ENCODE measurements around the gene ROBO4.

Gene ROBO4

DNA sequence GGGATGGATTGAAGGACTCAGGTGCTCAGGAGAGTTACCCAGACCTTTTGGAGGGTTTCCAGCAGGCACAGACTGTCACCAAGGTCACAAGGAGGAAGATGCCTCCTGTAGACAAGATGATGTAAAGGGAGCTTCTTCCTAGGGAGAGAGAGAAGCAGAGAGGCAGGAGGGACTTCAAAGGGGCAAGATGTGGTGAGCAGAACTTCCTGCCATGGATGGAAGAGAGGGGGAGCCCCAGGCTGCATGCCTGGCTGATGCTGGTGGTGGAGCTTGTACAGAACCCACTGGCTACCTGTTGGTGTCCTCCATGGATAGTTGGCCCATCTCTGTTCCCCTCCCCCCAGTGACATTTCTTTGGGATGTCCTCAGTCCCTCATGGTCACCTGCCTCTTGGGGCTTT lies 25.6 kb upstream of the ROBO4 start:
- ChIA-PET POLR2A (no interaction called here), CTCF (interaction anchor here (0.7 kb wide), 1 partner anchor 1706 kb away, joined by 4 read pairs; no protein-coding TSS in a partner anchor)
- no peak for DNase-seq (ENCODE audit: extremely low spot score)
- TF ChIP-seq ELF4 (IDR thresholded peaks at IDR 0.05) (no peak), FOXK2 (IDR thresholded peaks at IDR 0.05) (no peak), ARNT (IDR thresholded peaks at IDR 0.05) (no peak), FOXM1 (IDR thresholded peaks at IDR 0.05; ENCODE audit: borderline replicate concordance) (no peak), SP1 (IDR thresholded peaks at IDR 0.05) (no peak), FOXA1 (IDR thresholded peaks at IDR 0.05) (no peak), SUZ12 (IDR thresholded peaks at IDR 0.05) (no peak), NFRKB (IDR thresholded peaks at IDR 0.05) (no peak), LEF1 (IDR thresholded peaks at IDR 0.05; ENCODE audit: borderline replicate concordance) (no peak), CTBP1 (IDR thresholded peaks at IDR 0.05; ENCODE audit: borderline replicate concordance) (no peak)
- TF ChIP-seq, protein P1, sequence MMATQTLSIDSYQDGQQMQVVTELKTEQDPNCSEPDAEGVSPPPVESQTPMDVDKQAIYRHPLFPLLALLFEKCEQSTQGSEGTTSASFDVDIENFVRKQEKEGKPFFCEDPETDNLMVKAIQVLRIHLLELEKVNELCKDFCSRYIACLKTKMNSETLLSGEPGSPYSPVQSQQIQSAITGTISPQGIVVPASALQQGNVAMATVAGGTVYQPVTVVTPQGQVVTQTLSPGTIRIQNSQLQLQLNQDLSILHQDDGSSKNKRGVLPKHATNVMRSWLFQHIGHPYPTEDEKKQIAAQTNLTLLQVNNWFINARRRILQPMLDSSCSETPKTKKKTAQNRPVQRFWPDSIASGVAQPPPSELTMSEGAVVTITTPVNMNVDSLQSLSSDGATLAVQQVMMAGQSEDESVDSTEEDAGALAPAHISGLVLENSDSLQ (IDR thresholded peaks at IDR 0.05), result no peak

DNA sequence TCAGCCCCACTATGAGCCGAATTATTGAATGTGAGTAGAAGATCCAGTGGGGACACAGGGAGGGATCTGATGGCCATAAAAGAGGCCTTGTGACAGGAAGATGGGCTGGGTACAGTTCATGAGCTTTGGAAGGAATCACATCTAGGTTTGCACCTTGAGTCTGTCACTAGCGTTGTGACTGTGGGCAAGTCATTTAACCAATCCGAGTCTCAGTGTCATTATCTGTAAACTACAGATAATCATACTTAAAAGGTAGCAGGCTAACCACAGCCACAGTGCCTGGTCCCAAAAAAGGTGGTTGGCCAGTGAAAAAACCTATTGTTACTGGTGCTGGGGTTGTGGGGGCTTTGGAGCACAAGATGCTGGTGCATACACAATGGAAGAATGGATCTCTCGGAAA lies 25.2 kb upstream of the ROBO4 start:
- ChIA-PET POLR2A (no interaction called here), CTCF (no interaction called here)
- DNase-seq (ENCODE audit: extremely low spot score), result no peak
- TF ChIP-seq FOXM1 (IDR thresholded peaks at IDR 0.05; ENCODE audit: borderline replicate concordance) (no peak), L3MBTL2 (conservative IDR thresholded peaks at IDR 0.05) (no peak), ARNT (IDR thresholded peaks at IDR 0.05) (no peak), FOXK2 (IDR thresholded peaks at IDR 0.05) (no peak), CTBP1 (IDR thresholded peaks at IDR 0.05; ENCODE audit: borderline replicate concordance) (no peak), HDGF (IDR thresholded peaks at IDR 0.05; ENCODE audit: borderline replicate concordance) (no peak), SP1 (IDR thresholded peaks at IDR 0.05) (no peak), ZNF384 (IDR thresholded peaks at IDR 0.05) (no peak), LEF1 (IDR thresholded peaks at IDR 0.05; ENCODE audit: borderline replicate concordance) (no peak), TARDBP (IDR thresholded peaks at IDR 0.05) (no peak), SUZ12 (IDR thresholded peaks at IDR 0.05) (no peak), BHLHE40 (IDR thresholded peaks at IDR 0.05; ENCODE audit: borderline replicate concordance) (no peak), FOXA1 (IDR thresholded peaks at IDR 0.05) (no peak), NFRKB (IDR thresholded peaks at IDR 0.05) (no peak), ELF4 (IDR thresholded peaks at IDR 0.05) (no peak)
- TF ChIP-seq, protein P1 (IDR thresholded peaks at IDR 0.05), result no peak

DNA sequence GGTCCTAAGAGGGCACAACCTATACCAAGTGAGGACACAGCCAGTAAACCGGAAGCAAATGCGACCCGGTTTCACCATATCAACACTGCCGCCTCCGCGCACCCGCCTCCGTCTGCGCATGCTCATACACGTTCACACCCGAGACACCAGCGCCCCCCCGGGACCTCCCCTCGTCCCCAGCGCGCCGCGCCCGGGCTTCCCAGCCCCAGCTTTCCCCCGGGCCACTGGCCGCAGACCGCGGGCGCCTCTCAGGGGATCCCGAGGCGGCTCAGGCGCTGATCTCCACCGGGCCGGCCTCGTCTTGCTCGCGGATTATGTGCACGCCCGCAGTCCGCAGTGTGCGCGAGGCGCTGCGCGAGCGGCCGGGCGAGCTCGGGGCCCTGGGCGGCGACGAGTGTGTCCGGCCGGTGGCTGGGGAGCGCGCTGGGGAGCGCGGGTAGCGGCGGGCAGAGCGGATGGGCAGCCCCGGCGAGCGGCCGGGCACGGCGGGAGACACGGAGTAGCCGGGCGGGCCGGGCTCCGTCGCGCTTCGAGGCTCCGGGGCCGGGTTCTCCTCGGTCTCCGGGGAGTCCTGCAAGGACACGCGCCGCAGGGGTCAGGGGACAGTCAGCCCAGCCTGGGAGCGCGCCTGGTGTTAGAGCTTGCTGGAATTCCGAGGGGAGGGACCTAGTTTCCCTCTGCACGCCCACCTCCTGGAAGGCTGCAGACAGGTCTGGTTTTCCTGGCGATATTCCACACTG lies 23.4 kb upstream of the ROBO4 start:
- ChIA-PET CTCF (interaction anchor here (0.6 kb wide), 1 partner anchor 34 kb away, joined by 3 read pairs; no protein-coding TSS in a partner anchor), POLR2A (no interaction called here)
- DNase-seq (ENCODE audit: extremely low spot score), result peak; percentile 31
- TF ChIP-seq SP1 (IDR thresholded peaks at IDR 0.05) (no peak), NFRKB (IDR thresholded peaks at IDR 0.05) (no peak), L3MBTL2 (conservative IDR thresholded peaks at IDR 0.05) (peak; percentile 44)

DNA sequence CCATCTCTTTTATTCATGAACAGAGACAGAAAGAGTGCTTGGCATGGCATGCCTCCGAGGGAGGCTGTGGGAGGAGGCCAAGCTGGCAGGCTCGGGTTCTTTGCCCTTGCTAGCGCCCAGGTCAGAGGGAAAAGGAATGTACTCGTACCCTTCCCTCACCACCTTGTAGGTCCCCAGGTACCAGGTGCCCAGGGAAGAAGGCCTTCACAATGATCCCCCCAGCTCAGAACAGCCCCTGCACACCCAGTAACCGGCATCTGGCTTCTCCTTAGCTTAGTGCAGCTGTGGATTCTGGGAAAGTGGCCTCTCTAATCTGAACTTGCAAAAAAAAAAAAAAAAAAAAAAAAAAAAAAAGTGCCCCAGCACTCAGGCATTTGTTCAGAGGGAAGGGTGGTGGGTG lies 22.7 kb upstream of the ROBO4 start:
- ChIA-PET CTCF (interaction anchor here (0.6 kb wide), 1 partner anchor 33 kb away, joined by 3 read pairs; no protein-coding TSS in a partner anchor), POLR2A (no interaction called here)
- TF ChIP-seq FOXA1 (IDR thresholded peaks at IDR 0.05), result no peak
- no peak for TF ChIP-seq SP1 (IDR thresholded peaks at IDR 0.05)
- TF ChIP-seq HDGF (IDR thresholded peaks at IDR 0.05; ENCODE audit: borderline replicate concordance), result no peak
- no peak for TF ChIP-seq BHLHE40 (IDR thresholded peaks at IDR 0.05; ENCODE audit: borderline replicate concordance)
- no peak for TF ChIP-seq ELF4 (IDR thresholded peaks at IDR 0.05)
- no peak for TF ChIP-seq LEF1 (IDR thresholded peaks at IDR 0.05; ENCODE audit: borderline replicate concordance)
- TF ChIP-seq, protein P1 (IDR thresholded peaks at IDR 0.05), result no peak
- TF ChIP-seq SUZ12 (IDR thresholded peaks at IDR 0.05), result no peak
- no peak for TF ChIP-seq TARDBP (IDR thresholded peaks at IDR 0.05)
- DNase-seq (ENCODE audit: extremely low spot score), result no peak

DNA sequence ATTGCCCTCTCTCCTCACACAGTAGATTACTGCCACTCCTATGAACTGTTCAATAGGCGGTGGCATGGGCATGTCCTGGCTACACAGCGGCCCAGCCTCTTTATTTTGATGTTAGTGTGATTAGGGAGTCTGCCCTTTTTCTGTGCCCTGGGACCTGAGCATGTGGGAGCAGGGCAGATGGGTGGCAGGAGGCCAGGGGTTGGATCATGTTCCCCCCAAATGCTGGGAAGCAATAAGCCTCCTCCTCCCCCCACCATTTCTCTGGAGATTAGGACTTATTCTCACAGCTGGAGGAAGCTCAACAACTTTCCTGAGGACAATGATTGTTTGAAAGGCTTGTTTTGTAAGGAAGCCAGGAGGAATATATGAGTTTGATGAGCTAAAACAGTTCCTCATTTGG lies 22.2 kb upstream of the ROBO4 start:
- no peak for DNase-seq (ENCODE audit: extremely low spot score)
- CTCF ChIA-PET, result no interaction called here
- POLR2A ChIA-PET, result no interaction called here
- TF ChIP-seq SUZ12 (IDR thresholded peaks at IDR 0.05) (no peak), FOXK2 (IDR thresholded peaks at IDR 0.05) (no peak), ARNT (IDR thresholded peaks at IDR 0.05) (no peak)

DNA sequence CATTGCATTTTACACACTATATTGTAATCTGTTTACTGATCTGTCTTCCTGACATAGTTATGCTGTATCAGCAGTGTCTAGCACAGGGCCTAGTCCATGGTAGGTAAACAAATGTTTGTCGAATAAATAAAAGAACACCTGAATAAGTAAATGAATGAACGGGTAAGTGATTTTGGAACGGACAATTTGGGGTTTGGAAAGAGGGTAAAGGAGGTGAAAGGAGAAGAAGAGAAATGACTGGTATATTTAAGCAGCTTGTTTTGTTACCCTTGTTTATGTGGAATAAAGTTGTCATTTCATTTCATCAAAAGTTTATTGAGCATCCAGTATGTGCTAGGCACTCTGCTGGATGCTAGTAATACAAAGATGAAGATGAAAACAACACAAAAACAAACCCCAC lies 21.3 kb upstream of the ROBO4 start, which contains the start of gene HEPN1:
HEPN1 (plus strand) TSS at position 301 of the 400 bp plus-strand sequence.
- no peak for TF ChIP-seq SUZ12 (IDR thresholded peaks at IDR 0.05)
- no peak for TF ChIP-seq BHLHE40 (IDR thresholded peaks at IDR 0.05; ENCODE audit: borderline replicate concordance)
- TF ChIP-seq NFRKB (IDR thresholded peaks at IDR 0.05), result no peak
- TF ChIP-seq SP1 (IDR thresholded peaks at IDR 0.05), result no peak
- no peak for TF ChIP-seq FOXA1 (IDR thresholded peaks at IDR 0.05)
- TF ChIP-seq L3MBTL2 (conservative IDR thresholded peaks at IDR 0.05), result no peak
- no peak for TF ChIP-seq CTBP1 (IDR thresholded peaks at IDR 0.05; ENCODE audit: borderline replicate concordance)
- no peak for TF ChIP-seq TARDBP (IDR thresholded peaks at IDR 0.05)
- no peak for TF ChIP-seq FOXK2 (IDR thresholded peaks at IDR 0.05)
- TF ChIP-seq, protein P1 (IDR thresholded peaks at IDR 0.05), result no peak
- no peak for TF ChIP-seq FOXM1 (IDR thresholded peaks at IDR 0.05; ENCODE audit: borderline replicate concordance)
- no peak for TF ChIP-seq HDGF (IDR thresholded peaks at IDR 0.05; ENCODE audit: borderline replicate concordance)
- CTCF ChIA-PET, result no interaction called here
- POLR2A ChIA-PET, result no interaction called here
- DNase-seq (ENCODE audit: extremely low spot score), result no peak

Measured in HEK293T (cell line).